Stimulated activated effector memory CD8-positive, alpha-beta T cell treated with anti-CD3 and anti-CD28 coated beads, Interleukin-12 subunit alpha, Interleukin-12 subunit beta, amount 100 ng/mL, for 72 hours (primary cell): Measurements from ENCODE around the gene IL17RE.
"Not testable (repeated sequence)": the region's sequence is repeated elsewhere in the genome, so short reads cannot be mapped to it uniquely, and the experiment has no call there.

Experiments used
- ATAC-seq: fragments of 150-1000 bp; cut with Tn5 transposase; 2 replicates; pipeline ENCODE4 v1.10.0; 2021
- DNase-seq, 2 donors: peaks; one replicate each; pipeline ENCODE4 v3.0.0; 2021 to 2022; ENCODE audit warnings: low spot score in 2 of 2
- H3K27ac Mint-ChIP-seq: one replicate; pipeline ENCODE4 v1.8.0; 2022; ENCODE audit warnings: mild to moderate bottlenecking, mixed read lengths
- H3K36me3 Mint-ChIP-seq: one replicate; pipeline ENCODE4 v1.8.0; 2022; ENCODE audit warnings: mild to moderate bottlenecking, mixed read lengths
- H3K4me1 Mint-ChIP-seq: one replicate; pipeline ENCODE4 v1.8.0; 2022; ENCODE audit warnings: mixed read lengths
- H3K4me3 Mint-ChIP-seq: one replicate; pipeline ENCODE4 v1.8.0; 2022; ENCODE audit warnings: mild to moderate bottlenecking, mixed read lengths
- H3K9me3 Mint-ChIP-seq: one replicate; pipeline ENCODE4 v1.8.0; 2022; ENCODE audit warnings: mixed read lengths

Gene IL17RE

GRCh38 chr3:9932843-9933560 is 30.4 kb downstream of the IL17RE start:
- Mint-ChIP-seq H3K27ac (peak overlapping the region; percentile 99), H3K9me3 (no peaks in the 10 kb centered on the region), H3K36me3 (peaks cover 38% of the 10 kb centered on the region), H3K4me3 (peak overlapping the region; percentile 97), H3K4me1 (peaks cover 31% of the 10 kb centered on the region)
- peak; percentile 69 to 89 for DNase-seq
- ATAC-seq: peak; percentile 91

- peak; percentile 92 to 98 for DNase-seq
- Mint-ChIP-seq H3K4me1 (peaks cover 31% of the 10 kb centered on the region), H3K36me3 (peaks cover 38% of the 10 kb centered on the region), H3K4me3 (peak within 1 kb of the TSS; percentile 97), H3K9me3 (no peaks in the 10 kb centered on the region), H3K27ac (peak within 1 kb of the TSS; percentile 99)
- peak; percentile 88 for ATAC-seq
Measured at GRCh38 chr3:9933561-9934234, 31.1 kb downstream of the IL17RE start, which contains the start of gene CRELD1. TSS of gene CRELD1 (plus strand) at chr3:9933834. CDS start at chr3:9934439, 605 bp downstream.

DNA sequence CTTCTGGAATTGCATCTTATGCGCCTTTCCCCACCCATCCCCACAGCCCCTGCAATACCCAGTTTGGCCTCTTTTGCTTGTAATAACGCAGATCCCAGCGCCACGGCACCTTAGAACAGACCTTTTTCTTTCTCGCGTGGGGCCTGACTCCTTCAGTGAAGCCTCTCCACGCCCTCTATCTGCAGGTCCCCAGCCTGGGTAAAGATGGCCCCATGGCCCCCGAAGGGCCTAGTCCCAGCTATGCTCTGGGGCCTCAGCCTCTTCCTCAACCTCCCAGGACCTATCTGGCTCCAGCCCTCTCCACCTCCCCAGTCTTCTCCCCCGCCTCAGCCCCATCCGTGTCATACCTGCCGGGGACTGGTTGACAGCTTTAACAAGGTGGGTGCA is 31.6 kb downstream of the IL17RE start:
- DNase-seq: no peak
- H3K36me3 Mint-ChIP-seq: peaks cover 38% of the 10 kb centered on the region
- H3K27ac Mint-ChIP-seq: peak overlapping the region; percentile 99
- peaks cover 31% of the 10 kb centered on the region for H3K4me1 Mint-ChIP-seq
- peak overlapping the region; percentile 97 for H3K4me3 Mint-ChIP-seq
- ATAC-seq: no peak
- H3K9me3 Mint-ChIP-seq: no peaks in the 10 kb centered on the region

DNA sequence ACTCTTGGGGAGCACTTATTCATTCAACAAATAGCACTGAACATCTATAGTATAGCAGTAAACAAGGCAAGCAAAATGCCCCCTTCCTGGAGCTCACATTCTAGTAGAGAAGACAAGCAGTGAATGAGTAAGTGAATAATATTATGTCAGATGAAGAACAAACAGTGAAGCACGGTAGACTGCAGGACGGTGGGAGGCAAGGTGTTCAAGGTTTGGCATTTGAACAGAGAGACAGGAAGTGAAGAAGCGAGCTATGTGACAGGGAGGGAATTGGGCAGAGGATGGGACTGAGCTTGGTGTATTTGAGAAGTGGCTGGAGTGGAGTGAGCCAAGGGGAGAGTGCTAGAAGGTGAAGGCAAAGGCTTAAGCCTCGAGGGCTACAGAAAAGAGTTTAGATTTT is 32.3 kb downstream of the IL17RE start:
- Mint-ChIP-seq H3K4me1 (peaks cover 31% of the 10 kb centered on the region), H3K4me3 (peak overlapping the region; percentile 97), H3K9me3 (no peaks in the 10 kb centered on the region), H3K36me3 (peaks cover 38% of the 10 kb centered on the region), H3K27ac (peak overlapping the region; percentile 99)
- ATAC-seq (no peak), DNase-seq (no peak)

DNA sequence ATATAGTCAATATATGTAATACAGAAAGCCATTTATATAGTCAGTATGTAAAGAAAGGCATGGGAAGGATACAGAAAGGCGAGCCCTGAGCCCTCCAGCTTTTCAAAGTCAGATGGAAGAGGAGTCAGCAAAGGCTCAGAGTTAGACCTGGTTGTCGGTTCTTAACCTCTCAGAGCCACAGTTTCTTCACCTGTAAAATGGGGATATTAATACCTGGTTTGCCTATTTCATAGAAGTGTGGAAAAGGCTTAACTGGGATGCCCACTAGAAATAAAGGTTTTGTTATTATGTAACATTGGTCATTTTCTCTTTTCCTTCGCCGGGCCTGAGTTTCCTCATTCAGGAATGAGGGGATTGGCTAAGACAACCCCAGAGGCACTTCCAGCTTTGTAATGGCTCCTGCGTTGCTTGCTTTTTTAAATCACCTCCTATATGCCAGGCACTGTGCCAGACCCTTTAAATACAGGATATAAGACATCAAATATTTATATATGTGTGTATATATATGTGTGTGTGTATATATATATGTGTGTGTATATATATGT is 33.4 kb downstream of the IL17RE start:
- Mint-ChIP-seq H3K36me3 (peaks cover 39% of the 10 kb centered on the region), H3K4me1 (peaks cover 31% of the 10 kb centered on the region), H3K9me3 (no peaks in the 10 kb centered on the region), H3K27ac (no peak overlapping the region), H3K4me3 (no peak overlapping the region)
- ATAC-seq (no peak), DNase-seq (no peak)

DNA sequence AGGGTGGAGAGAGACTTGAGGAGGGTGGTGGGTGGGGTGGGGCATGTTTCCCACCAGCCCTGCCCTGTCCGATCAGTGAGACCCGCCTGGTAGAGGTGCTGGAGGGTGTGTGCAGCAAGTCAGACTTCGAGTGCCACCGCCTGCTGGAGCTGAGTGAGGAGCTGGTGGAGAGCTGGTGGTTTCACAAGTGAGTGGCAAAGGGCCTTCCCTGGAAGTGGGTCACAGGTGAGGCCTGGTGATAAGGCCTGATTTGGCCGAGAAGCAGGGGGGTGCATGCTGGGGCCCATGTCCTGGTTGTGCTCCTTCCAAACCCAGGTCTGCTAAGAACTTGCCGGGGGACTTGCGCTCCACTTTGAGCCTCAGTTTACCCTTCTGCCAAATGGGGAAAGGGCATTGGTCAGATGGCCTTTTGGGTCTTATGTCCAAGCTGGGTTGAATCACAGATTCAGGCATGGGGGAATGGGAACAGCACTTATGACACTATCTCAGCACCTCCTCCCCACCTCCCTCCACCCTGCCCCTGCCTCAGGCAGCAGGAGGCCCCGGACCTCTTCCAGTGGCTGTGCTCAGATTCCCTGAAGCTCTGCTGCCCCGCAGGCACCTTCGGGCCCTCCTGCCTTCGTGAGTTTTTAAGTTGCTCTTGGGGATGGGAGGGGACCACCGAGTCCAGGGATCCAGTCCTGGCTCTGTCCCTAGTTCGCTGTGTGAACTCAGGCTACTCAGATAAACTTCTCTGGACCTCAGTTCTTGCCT is 35.0 kb downstream of the IL17RE start:
- Mint-ChIP-seq H3K9me3 (no peaks in the 10 kb centered on the region), H3K36me3 (peaks cover 47% of the 10 kb centered on the region), H3K4me1 (peaks cover 25% of the 10 kb centered on the region), H3K4me3 (no peak overlapping the region), H3K27ac (no peak overlapping the region)
- ATAC-seq: no peak
- DNase-seq: no peak

DNA sequence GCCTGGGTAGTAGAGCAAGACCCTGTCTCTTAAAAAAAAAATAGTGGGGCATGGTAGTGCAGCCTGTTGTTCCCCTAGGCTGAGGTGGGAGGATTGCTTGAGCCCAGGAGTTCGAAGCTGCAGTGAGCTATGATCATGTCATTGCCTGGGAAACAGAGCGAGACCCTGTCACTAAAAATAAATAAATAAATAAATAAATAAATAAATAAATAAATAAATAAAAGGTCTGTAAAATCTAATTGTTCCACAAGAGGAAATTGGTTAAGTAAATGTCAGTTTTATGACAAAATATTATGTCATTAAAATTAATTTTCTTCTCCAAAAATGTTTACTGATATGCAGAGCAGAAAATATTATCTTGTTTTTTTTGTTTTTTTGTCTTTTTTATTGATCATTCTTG is 36.3 kb downstream of the IL17RE start:
- Mint-ChIP-seq H3K36me3 (peaks cover 39% of the 10 kb centered on the region), H3K4me3 (no peak overlapping the region), H3K4me1 (peaks cover 19% of the 10 kb centered on the region), H3K27ac (no peak overlapping the region), H3K9me3 (no peaks in the 10 kb centered on the region)
- ATAC-seq (no peak), DNase-seq (no peak)

- Mint-ChIP-seq H3K36me3 (peaks cover 39% of the 10 kb centered on the region), H3K4me1 (peaks cover 10% of the 10 kb centered on the region)
- not testable (repeated sequence) for H3K27ac Mint-ChIP-seq, H3K4me3 Mint-ChIP-seq, DNase-seq, H3K9me3 Mint-ChIP-seq, ATAC-seq
Measured at GRCh38 chr3:9939906-9940305, 37.3 kb downstream of the IL17RE start.

DNA sequence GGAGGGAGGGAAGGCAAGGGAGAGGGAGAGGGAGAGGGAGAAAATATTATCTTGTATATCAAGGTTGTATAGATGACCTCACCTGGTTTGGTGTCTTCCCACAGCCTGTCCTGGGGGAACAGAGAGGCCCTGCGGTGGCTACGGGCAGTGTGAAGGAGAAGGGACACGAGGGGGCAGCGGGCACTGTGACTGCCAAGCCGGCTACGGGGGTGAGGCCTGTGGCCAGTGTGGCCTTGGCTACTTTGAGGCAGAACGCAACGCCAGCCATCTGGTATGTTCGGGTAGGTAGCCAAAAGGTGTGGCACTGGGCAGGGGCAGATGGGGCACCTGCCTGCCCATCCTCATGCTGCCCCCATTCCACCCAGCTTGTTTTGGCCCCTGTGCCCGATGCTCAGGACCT is 38.1 kb downstream of the IL17RE start:
- DNase-seq (no peak), ATAC-seq (no peak)
- Mint-ChIP-seq H3K4me1 (peaks cover 2% of the 10 kb centered on the region), H3K4me3 (no peak overlapping the region), H3K27ac (no peak overlapping the region), H3K36me3 (peaks cover 44% of the 10 kb centered on the region), H3K9me3 (no peaks in the 10 kb centered on the region)

GRCh38 chr3:9942164-9942563 is 39.5 kb downstream of the IL17RE start:
- DNase-seq (no peak), ATAC-seq (no peak)
- H3K27ac Mint-ChIP-seq: peak overlapping the region; percentile 1
- H3K4me1 Mint-ChIP-seq: peaks cover 5% of the 10 kb centered on the region
- H3K4me3 Mint-ChIP-seq: no peak overlapping the region
- no peaks in the 10 kb centered on the region for H3K9me3 Mint-ChIP-seq
- peaks cover 32% of the 10 kb centered on the region for H3K36me3 Mint-ChIP-seq

DNA sequence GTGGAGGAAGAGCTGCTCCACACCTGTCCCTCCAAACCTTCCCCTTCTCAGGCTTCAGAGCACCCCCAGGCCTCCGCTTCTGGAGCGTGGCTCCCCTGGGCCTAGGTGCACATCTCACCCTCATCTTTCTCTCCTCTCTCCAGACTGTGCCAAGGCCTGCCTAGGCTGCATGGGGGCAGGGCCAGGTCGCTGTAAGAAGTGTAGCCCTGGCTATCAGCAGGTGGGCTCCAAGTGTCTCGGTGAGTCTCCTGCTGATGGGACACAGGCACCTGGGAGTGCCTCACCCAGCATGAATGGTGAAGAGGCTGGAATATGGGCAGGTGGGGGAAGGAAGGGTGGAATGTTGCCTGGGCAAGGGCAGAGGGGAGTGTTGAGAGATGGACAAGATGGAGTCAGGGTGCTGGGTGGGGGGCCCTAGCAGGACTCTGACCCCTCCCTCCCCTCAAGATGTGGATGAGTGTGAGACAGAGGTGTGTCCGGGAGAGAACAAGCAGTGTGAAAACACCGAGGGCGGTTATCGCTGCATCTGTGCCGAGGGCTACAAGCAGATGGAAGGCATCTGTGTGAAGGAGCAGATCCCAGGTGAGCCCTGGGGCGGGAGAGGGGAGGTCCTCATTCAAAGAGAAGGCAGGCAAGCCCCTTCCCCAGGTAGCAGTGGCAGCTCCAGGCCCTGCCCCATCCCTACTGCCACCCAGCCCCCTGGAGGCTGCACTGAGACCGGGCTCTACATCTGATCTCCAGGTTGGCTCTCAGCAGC is 40.5 kb downstream of the IL17RE start:
- Mint-ChIP-seq H3K9me3 (no peaks in the 10 kb centered on the region), H3K4me1 (peaks cover 5% of the 10 kb centered on the region), H3K27ac (peak overlapping the region; percentile 1), H3K36me3 (peaks cover 26% of the 10 kb centered on the region), H3K4me3 (no peak overlapping the region)
- ATAC-seq: no peak
- no peak for DNase-seq

DNA sequence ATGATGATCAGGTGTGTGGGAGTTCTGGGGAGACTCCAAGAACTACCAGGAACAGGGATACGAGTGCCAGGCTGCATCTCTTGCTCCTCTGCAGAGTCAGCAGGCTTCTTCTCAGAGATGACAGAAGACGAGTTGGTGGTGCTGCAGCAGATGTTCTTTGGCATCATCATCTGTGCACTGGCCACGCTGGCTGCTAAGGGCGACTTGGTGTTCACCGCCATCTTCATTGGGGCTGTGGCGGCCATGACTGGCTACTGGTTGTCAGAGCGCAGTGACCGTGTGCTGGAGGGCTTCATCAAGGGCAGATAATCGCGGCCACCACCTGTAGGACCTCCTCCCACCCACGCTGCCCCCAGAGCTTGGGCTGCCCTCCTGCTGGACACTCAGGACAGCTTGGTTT is 41.6 kb downstream of the IL17RE start:
- Mint-ChIP-seq H3K4me3 (no peak overlapping the region), H3K9me3 (no peaks in the 10 kb centered on the region), H3K27ac (peak overlapping the region; percentile 1), H3K4me1 (peaks cover 5% of the 10 kb centered on the region), H3K36me3 (peaks cover 26% of the 10 kb centered on the region)
- DNase-seq: no peak
- no peak for ATAC-seq

DNA sequence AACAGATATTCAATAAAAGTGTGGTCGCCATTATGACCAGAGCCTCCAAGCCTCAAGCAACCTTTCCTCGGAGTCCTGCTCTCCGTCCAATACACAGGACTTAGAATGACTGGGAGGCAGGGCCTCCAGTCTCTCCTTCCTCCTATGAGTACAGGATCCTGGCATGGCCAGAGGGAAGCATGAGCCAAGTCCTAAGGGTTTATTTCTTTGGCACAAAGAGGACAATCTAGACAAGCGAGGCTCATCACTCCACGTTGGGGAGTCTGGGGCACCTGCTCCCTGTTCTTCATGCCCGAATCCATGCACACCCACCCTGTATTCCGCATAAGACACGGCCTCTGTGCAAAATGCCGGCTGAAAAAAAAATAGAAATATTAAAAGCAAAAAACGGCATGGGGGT is 42.7 kb downstream of the IL17RE start:
- Mint-ChIP-seq H3K27ac (no peak overlapping the region), H3K4me3 (peak overlapping the region; percentile 77), H3K36me3 (peaks cover 26% of the 10 kb centered on the region), H3K9me3 (no peaks in the 10 kb centered on the region), H3K4me1 (peaks cover 9% of the 10 kb centered on the region)
- no peak for DNase-seq
- no peak for ATAC-seq

DNA sequence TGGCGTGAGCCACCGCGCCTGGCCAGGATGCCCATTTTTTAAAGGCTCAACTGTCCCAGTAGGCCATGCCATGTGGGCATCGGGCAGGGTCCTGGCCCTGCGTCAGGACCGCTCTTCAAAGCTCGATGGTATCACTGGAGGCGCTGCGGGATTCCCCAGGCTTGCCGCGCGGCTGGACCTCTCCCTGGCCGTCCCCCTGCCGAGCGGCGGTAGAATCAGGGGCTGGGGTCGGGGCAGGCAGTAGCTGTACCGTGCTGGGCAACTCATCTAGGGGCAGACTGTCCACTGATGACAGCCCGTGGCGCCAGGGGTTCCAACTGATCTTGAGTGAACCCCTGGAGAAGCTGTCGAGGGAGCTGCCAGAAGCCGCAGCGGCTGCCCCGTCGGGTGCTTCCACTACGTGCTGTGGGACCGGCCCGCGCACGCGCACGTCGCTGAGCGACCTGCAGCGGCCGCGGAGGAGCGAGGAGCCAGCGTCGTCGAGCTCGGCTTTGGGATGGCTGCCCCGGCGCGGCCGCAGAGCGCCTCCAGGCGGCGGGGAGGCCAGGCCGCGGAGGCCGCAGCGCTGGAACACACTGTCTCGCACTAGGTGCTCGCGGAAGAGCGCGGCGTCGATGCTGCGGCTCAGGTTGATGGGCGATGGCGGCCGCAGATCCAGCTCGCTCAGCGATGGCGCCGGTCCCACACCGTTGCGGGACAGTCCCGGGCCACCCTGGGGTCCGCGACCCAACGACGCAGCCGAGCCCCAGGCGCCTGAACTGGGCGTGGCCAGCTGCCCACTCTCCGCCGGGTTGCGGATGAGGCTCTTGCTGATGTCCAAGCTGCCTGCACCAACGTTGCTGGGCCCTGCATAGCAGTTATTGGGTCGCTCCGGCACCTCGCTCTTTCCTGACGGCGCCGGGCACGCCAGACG is 43.7 kb downstream of the IL17RE start:
- no peaks in the 10 kb centered on the region for H3K9me3 Mint-ChIP-seq
- DNase-seq (peak; percentile 63 to 78), ATAC-seq (peak; percentile 87)
- H3K4me3 Mint-ChIP-seq: peak overlapping the region; percentile 77
- peak overlapping the region; percentile 90 for H3K27ac Mint-ChIP-seq
- H3K4me1 Mint-ChIP-seq: peaks cover 20% of the 10 kb centered on the region
- peaks cover 22% of the 10 kb centered on the region for H3K36me3 Mint-ChIP-seq
